MCF 10A (cell line): ENCODE results near the gene STIM2. TPM values are rescaled to one million over a fixed set of nuclear protein-coding genes. Genes with fewer than 3 reads are reported as not detected.

Source experiments
- BruUV-seq: library from RNA; stranded (reverse); fragments of 400-500 nt; replicated peaks from 2 replicates; lab custom pipeline; 2021; lab: Mats Ljungman, UMichigan
- CTCF ChIA-PET: fragments of 300-600 bp; sonication (Branson Sonifier 250); formaldehyde crosslinking; extraction: SDS; loops from one replicate; lab custom pipeline; 2021; ENCODE audit warnings: antibody characterized with exemption, inconsistent platforms; lab: Yijun Ruan, JAX
- POLR2A ChIA-PET: fragments of 300-600, 350-650 bp; sonication (Branson Sonifier 250); formaldehyde crosslinking; extraction: SDS; loops from one replicate; lab custom pipeline; 2020; ENCODE audit warnings: antibody characterized with exemption, inconsistent platforms; lab: Yijun Ruan, JAX
- DNase-seq: peaks from one replicate; pipeline ENCODE4 v3.0.0-alpha.2; 2018; ENCODE audit not compliant: unreplicated experiment
- H3K27ac Mint-ChIP-seq: one replicate; pipeline ENCODE4 v1.8.0; 2022; ENCODE audit warnings: mild to moderate bottlenecking, low read depth, mixed read lengths; ENCODE audit not compliant: unreplicated experiment
- H3K27me3 Mint-ChIP-seq: one replicate; pipeline ENCODE4 v1.8.0; 2022; ENCODE audit warnings: mixed read lengths; ENCODE audit not compliant: insufficient read depth, unreplicated experiment
- H3K36me3 Mint-ChIP-seq: one replicate; pipeline ENCODE4 v1.8.0; 2022; ENCODE audit warnings: mild to moderate bottlenecking, moderate library complexity, mixed read lengths; ENCODE audit not compliant: insufficient read depth, unreplicated experiment
- H3K4me1 Mint-ChIP-seq: one replicate; pipeline ENCODE4 v1.8.0; 2022; ENCODE audit warnings: mixed read lengths; ENCODE audit not compliant: insufficient read depth, unreplicated experiment
- H3K4me3 Mint-ChIP-seq: one replicate; pipeline ENCODE4 v1.8.0; 2022; ENCODE audit warnings: mild to moderate bottlenecking, moderate library complexity, mixed read lengths; ENCODE audit not compliant: unreplicated experiment
- H3K9me3 Mint-ChIP-seq: one replicate; pipeline ENCODE4 v1.8.0; 2022; ENCODE audit warnings: mixed read lengths; ENCODE audit not compliant: unreplicated experiment
- CTCF ChIP-seq: fragments of 200-600 bp; IDR thresholded peaks from one replicate; pipeline ENCODE4 v1.8.0; 2022; ENCODE audit warnings: antibody characterized with exemption, mild to moderate bottlenecking; ENCODE audit not compliant: unreplicated experiment
- intact Hi-C: fragments of 100-400 bp; cut with micrococcal nuclease; formaldehyde crosslinking; loops from 2 replicates; pipeline ENCODE4 v1.14.1; 2022
- total RNA-seq: library from RNA; stranded (reverse); gene quantifications from 2 replicates; pipeline ENCODE4 v1.2.3, GENCODE V29; 2022

STIM2 gene
- total RNA-seq, 1 experiment from 2014 or later = 18.5 TPM

- DNase-seq = no peak
- CTCF ChIA-PET = interaction anchor here (0.6 kb wide), 2 partner anchors 405 to 796 kb away, joined by 3 read pairs; no protein-coding TSS in a partner anchor
Measured at GRCh38 chr4:26863512-26863911, 2.9 kb downstream of the STIM2 start.

GRCh38 chr4:26864899-26865298, 4.3 kb downstream of the STIM2 start:
- ChIA-PET POLR2A (interaction anchor here (0.6 to 1.5 kb wide), 4 partner anchors 8 to 143 kb away, joined by 3 to 5 read pairs (median 4); no protein-coding TSS in a partner anchor), CTCF (interaction anchor here (0.7 to 1.0 kb wide), 3 partner anchors 26 to 145 kb away, joined by 3 to 4 read pairs (median 3); no protein-coding TSS in a partner anchor)
- H3K4me1 Mint-ChIP-seq = peaks cover 41% of the 10 kb centered on the region
- no peaks in the 10 kb centered on the region for H3K27me3 Mint-ChIP-seq
- no peaks in the 10 kb centered on the region for H3K36me3 Mint-ChIP-seq
- no peak for TF ChIP-seq CTCF
- no peaks in the 10 kb centered on the region for H3K9me3 Mint-ChIP-seq
- no peak overlapping the region for H3K4me3 Mint-ChIP-seq
- intact Hi-C loops = no loop called here
- H3K27ac Mint-ChIP-seq = no peak overlapping the region
- no TSS peak for BruUV-seq
- DNase-seq = no peak

More at GRCh38 chr4:26863512-26863911, 2.9 kb downstream of the STIM2 start:
- BruUV-seq = no TSS peak
- Mint-ChIP-seq H3K36me3 (no peaks in the 10 kb centered on the region), H3K4me3 (peak overlapping the region; percentile 35), H3K9me3 (no peaks in the 10 kb centered on the region), H3K27ac (no peak overlapping the region), H3K4me1 (peaks cover 55% of the 10 kb centered on the region), H3K27me3 (no peaks in the 10 kb centered on the region)
- POLR2A ChIA-PET = interaction anchor here (1.0 to 1.5 kb wide), 4 partner anchors 16 to 144 kb away, joined by 3 to 5 read pairs (median 4); no protein-coding TSS in a partner anchor
- no peak for TF ChIP-seq CTCF
- intact Hi-C loops = no loop called here

GRCh38 chr4:26866203-26866602, 5.6 kb downstream of the STIM2 start:
- DNase-seq = no peak
- no peak overlapping the region for H3K4me3 Mint-ChIP-seq
- H3K9me3 Mint-ChIP-seq = no peaks in the 10 kb centered on the region
- peak overlapping the region; percentile 1 for H3K27ac Mint-ChIP-seq
- peaks cover 36% of the 10 kb centered on the region for H3K4me1 Mint-ChIP-seq
- BruUV-seq = no TSS peak
- POLR2A ChIA-PET = interaction anchor here (0.7 to 0.9 kb wide), 2 partner anchors 28 to 78 kb away, joined by 3 read pairs; no protein-coding TSS in a partner anchor
- no peaks in the 10 kb centered on the region for H3K36me3 Mint-ChIP-seq
- CTCF ChIA-PET = interaction anchor here (0.6 kb wide), 1 partner anchor 254 kb away, joined by 3 read pairs; no protein-coding TSS in a partner anchor
- intact Hi-C loops = no loop called here
- TF ChIP-seq CTCF = no peak
- no peaks in the 10 kb centered on the region for H3K27me3 Mint-ChIP-seq

GRCh38 chr4:26866781-26867180, 6.1 kb downstream of the STIM2 start:
- no peaks in the 10 kb centered on the region for H3K9me3 Mint-ChIP-seq
- no peak overlapping the region for H3K4me3 Mint-ChIP-seq
- no peaks in the 10 kb centered on the region for H3K27me3 Mint-ChIP-seq
- intact Hi-C loops = no loop called here
- TF ChIP-seq CTCF = no peak
- no peak overlapping the region for H3K27ac Mint-ChIP-seq
- CTCF ChIA-PET = interaction anchor here (0.6 to 0.7 kb wide), 2 partner anchors 255 to 277 kb away, joined by 3 read pairs; no protein-coding TSS in a partner anchor
- no TSS peak for BruUV-seq
- POLR2A ChIA-PET = interaction anchor here (0.6 to 0.7 kb wide), 2 partner anchors 79 to 248 kb away, joined by 3 read pairs; no protein-coding TSS in a partner anchor
- no peaks in the 10 kb centered on the region for H3K36me3 Mint-ChIP-seq
- peaks cover 41% of the 10 kb centered on the region for H3K4me1 Mint-ChIP-seq
- DNase-seq = no peak
